IPS DF 6.9 (cell line): ENCODE results near the gene TP53INP2.
A peak's percentile ranks its signal among the peaks of the same experiment; 100 is the strongest.

Experiments used
- DNase-seq: peaks from one replicate; pipeline ENCODE4 v3.0.0-alpha.2; 2013; ENCODE audit warnings: low read depth, low spot score
- H3K27ac ChIP-seq: one replicate; pipeline ENCODE4 v1.5.1; 2013; ENCODE audit warnings: low read length, control low read depth
- H3K27me3 ChIP-seq: 2 replicates; pipeline ENCODE4 v1.6.1; 2013; ENCODE audit warnings: mild to moderate bottlenecking, low read length; ENCODE audit not compliant: control insufficient read depth, insufficient read depth
- H3K36me3 ChIP-seq: 2 replicates; pipeline ENCODE4 v1.6.1; 2013; ENCODE audit warnings: low read length; ENCODE audit not compliant: control insufficient read depth, insufficient read depth
- H3K4me1 ChIP-seq: 2 replicates; pipeline ENCODE4 v1.6.1; 2013; ENCODE audit warnings: low read length; ENCODE audit not compliant: control insufficient read depth, insufficient read depth
- H3K4me3 ChIP-seq: 2 replicates; pipeline ENCODE4 v1.5.1; 2013; ENCODE audit warnings: mild to moderate bottlenecking, low read length
- H3K9me3 ChIP-seq: 2 replicates; pipeline ENCODE4 v1.6.1; 2013; ENCODE audit warnings: low read length, inconsistent platforms; ENCODE audit not compliant: control insufficient read depth, insufficient read depth
- WGBS: extraction: QIAGEN DNeasy Blood & Tissue Kit; methylation state at CpG from one replicate; pipeline ENCODE4 v1.1.7; 2013; ENCODE audit warnings: mixed read lengths, missing lambda C conversion rate; ENCODE audit not compliant: insufficient read length, insufficient coverage; 5-methylcytosine and 5-hydroxymethylcytosine counted together

The TP53INP2 gene

GRCh38 chr20:34680586-34681175 lies 23.5 kb upstream of the TP53INP2 start:
- H3K36me3 ChIP-seq, result no peaks in the 10 kb centered on the region
- H3K4me1 ChIP-seq, result no peaks in the 10 kb centered on the region
- H3K9me3 ChIP-seq, result no peaks in the 10 kb centered on the region
- no peak for DNase-seq
- H3K27ac ChIP-seq, result no peak overlapping the region
- no peak overlapping the region for H3K4me3 ChIP-seq
- no peaks in the 10 kb centered on the region for H3K27me3 ChIP-seq

- Histone ChIP-seq H3K4me1 (no peaks in the 10 kb centered on the region), H3K4me3 (no peak overlapping the region), H3K27me3 (no peaks in the 10 kb centered on the region), H3K9me3 (no peaks in the 10 kb centered on the region), H3K36me3 (no peaks in the 10 kb centered on the region), H3K27ac (no peak overlapping the region)
- no CpG with 5 or more reads among the region's 3 CpGs for WGBS
- no peak for DNase-seq
Observed at GRCh38 chr20:34683667-34684066, 20.5 kb upstream of the TP53INP2 start.

- Histone ChIP-seq H3K27me3 (no peaks in the 10 kb centered on the region), H3K4me1 (no peaks in the 10 kb centered on the region), H3K4me3 (no peak overlapping the region), H3K9me3 (no peaks in the 10 kb centered on the region), H3K36me3 (no peaks in the 10 kb centered on the region), H3K27ac (no peak overlapping the region)
- WGBS, result no CpG with 5 or more reads among the region's 2 CpGs
- DNase-seq, result no peak
Observed at GRCh38 chr20:34689486-34689885, 14.7 kb upstream of the TP53INP2 start.

GRCh38 chr20:34691838-34692237 lies 12.3 kb upstream of the TP53INP2 start:
- no CpG with 5 or more reads among the region's 3 CpGs for WGBS
- Histone ChIP-seq H3K27ac (no peak overlapping the region), H3K9me3 (no peaks in the 10 kb centered on the region), H3K4me1 (no peaks in the 10 kb centered on the region), H3K27me3 (no peaks in the 10 kb centered on the region), H3K4me3 (no peak overlapping the region), H3K36me3 (no peaks in the 10 kb centered on the region)
- no peak for DNase-seq

- H3K27ac ChIP-seq, result no peak overlapping the region
- WGBS, result no CpG with 5 or more reads among the region's 4 CpGs
- no peak for DNase-seq
Observed at GRCh38 chr20:34693414-34693813, 10.7 kb upstream of the TP53INP2 start.

GRCh38 chr20:34701405-34702085 lies 2.6 kb upstream of the TP53INP2 start:
- H3K27ac ChIP-seq, result no peak overlapping the region
- DNase-seq, result no peak
- WGBS, result no CpG with 5 or more reads among the region's 6 CpGs
- H3K36me3 ChIP-seq, result no peaks in the 10 kb centered on the region
- H3K27me3 ChIP-seq, result no peaks in the 10 kb centered on the region; the same call in 1 of the 2 replicates
- H3K9me3 ChIP-seq, result no peaks in the 10 kb centered on the region
- H3K4me3 ChIP-seq, result no peak overlapping the region
- peaks cover 3% of the 10 kb centered on the region; the same call in 1 of the 2 replicates for H3K4me1 ChIP-seq

More at GRCh38 chr20:34693414-34693813, 10.7 kb upstream of the TP53INP2 start:
- Histone ChIP-seq H3K4me1 (no peaks in the 10 kb centered on the region), H3K4me3 (no peak overlapping the region), H3K27me3 (no peaks in the 10 kb centered on the region), H3K9me3 (no peaks in the 10 kb centered on the region), H3K36me3 (no peaks in the 10 kb centered on the region)

GRCh38 chr20:34703061-34703423 lies 1.1 kb upstream of the TP53INP2 start:
- peaks cover 3% of the 10 kb centered on the region; the same call in 1 of the 2 replicates for H3K4me1 ChIP-seq
- H3K4me3 ChIP-seq, result peak overlapping the region; percentile 76; the same call in 1 of the 2 replicates
- no peaks in the 10 kb centered on the region for H3K36me3 ChIP-seq
- H3K27me3 ChIP-seq, result no peaks in the 10 kb centered on the region; the same call in 1 of the 2 replicates
- H3K9me3 ChIP-seq, result no peaks in the 10 kb centered on the region
- WGBS, result no CpG with 5 or more reads among the region's 3 CpGs
- H3K27ac ChIP-seq, result no peak overlapping the region
- no peak for DNase-seq

GRCh38 chr20:34703424-34704176 lies 544 bp upstream of the TP53INP2 start:
- H3K4me3 ChIP-seq, result peak overlapping the region; percentile 76; the same call in 1 of the 2 replicates
- no peaks in the 10 kb centered on the region for H3K9me3 ChIP-seq
- H3K4me1 ChIP-seq, result peaks cover 3% of the 10 kb centered on the region; the same call in 1 of the 2 replicates
- H3K36me3 ChIP-seq, result no peaks in the 10 kb centered on the region
- no peak for DNase-seq
- H3K27me3 ChIP-seq, result no peaks in the 10 kb centered on the region; the same call in 1 of the 2 replicates
- H3K27ac ChIP-seq, result no peak overlapping the region
- WGBS, result no CpG with 5 or more reads among the region's 38 CpGs

- H3K36me3 ChIP-seq, result no peaks in the 10 kb centered on the region
- H3K4me1 ChIP-seq, result peaks cover 3% of the 10 kb centered on the region
- no peak overlapping the region; the same call in 1 of the 2 replicates for H3K4me3 ChIP-seq
- DNase-seq, result no peak
- no peaks in the 10 kb centered on the region for H3K9me3 ChIP-seq
- no peaks in the 10 kb centered on the region; the same call in 1 of the 2 replicates for H3K27me3 ChIP-seq
- no CpG with 5 or more reads among the region's 5 CpGs for WGBS
- H3K27ac ChIP-seq, result no peak overlapping the region
Observed at GRCh38 chr20:34705008-34705396, 858 bp downstream of the TP53INP2 start.

GRCh38 chr20:34705397-34706301 lies 1.5 kb downstream of the TP53INP2 start:
- WGBS, result no CpG with 5 or more reads among the region's 6 CpGs
- no peak overlapping the region for H3K27ac ChIP-seq
- H3K36me3 ChIP-seq, result no peaks in the 10 kb centered on the region
- peaks cover 3% of the 10 kb centered on the region for H3K4me1 ChIP-seq
- H3K27me3 ChIP-seq, result peaks cover 6% of the 10 kb centered on the region; the same call in 1 of the 2 replicates
- no peaks in the 10 kb centered on the region for H3K9me3 ChIP-seq
- no peak for DNase-seq
- H3K4me3 ChIP-seq, result no peak overlapping the region
